A549 (cell line): Measurements from ENCODE around the gene CGB7. TPM values are rescaled to one million over a fixed set of nuclear protein-coding genes. Genes with fewer than 3 reads are reported as not detected.

Experiments
- ATAC-seq, 2 experiments: fragments of 200-7000 bp in 1 of 2; fragments of >200 bp in 1 of 2; cut with Nextera tagmentation in 1 of 2; cut with Tn5 transposase in 1 of 2; 3 replicates each; pipeline versions ENCODE4 v1.8.0 to v1.9.1; 2018 to 2020; ENCODE audit warnings: mild to moderate bottlenecking in 1 of 2, moderate library complexity in 1 of 2
- CTCF ChIA-PET: fragments of 300-600 bp; sonication (Branson Sonifier 250); formaldehyde crosslinking; extraction: SDS; loops from one replicate; lab custom pipeline; 2021; ENCODE audit warnings: antibody characterized with exemption, inconsistent platforms; lab: Yijun Ruan, JAX
- POLR2A ChIA-PET: fragments of 350-600 bp; formaldehyde crosslinking; extraction: SDS; loops from one replicate; lab custom pipeline; 2021; ENCODE audit warnings: antibody characterized with exemption, inconsistent platforms; lab: Yijun Ruan, JAX
- DNase-seq, 2 experiments: peaks; one replicate each; pipeline versions ENCODE4 v3.0.0 to v3.0.0-alpha.2; 2011 to 2016; ENCODE audit warnings: low read depth in 1 of 2, low spot score in 1 of 2
- FAIRE-seq: peaks from 2 replicates; lab custom pipeline; 2011; peaks lifted over from hg19 to GRCh38; lab: Jason Lieb, UNC
- H3K27ac ChIP-seq, 2 experiments: fragments of >200 bp; sonication (Bioruptor Twin); formaldehyde crosslinking; 3 replicates each; pipeline ENCODE4 v1.5.1; 2016 to 2017
- H3K4me1 ChIP-seq: fragments of >200 bp; sonication (Bioruptor Twin); formaldehyde crosslinking; 3 replicates; pipeline ENCODE4 v1.6.1; 2016
- H3K4me2 ChIP-seq: fragments of >200 bp; sonication (Bioruptor Twin); formaldehyde crosslinking; 3 replicates; pipeline ENCODE4 v1.6.1; 2016
- H3K4me3 ChIP-seq: fragments of >200 bp; sonication (Bioruptor Twin); formaldehyde crosslinking; 3 replicates; pipeline ENCODE4 v1.5.1; 2016
- H3K9me3 ChIP-seq: fragments of >200 bp; sonication (Bioruptor Twin); formaldehyde crosslinking; 3 replicates; pipeline ENCODE4 v1.6.1; 2016
- BHLHE40 ChIP-seq: IDR thresholded peaks from 2 replicates; pipeline ENCODE4 v1.6.1; 2012; ENCODE audit warnings: low read depth, low read length, inconsistent platforms
- CBX8 ChIP-seq: fragments of 200-600 bp; sonication (generic); IDR thresholded peaks from 2 replicates; pipeline ENCODE4 v1.6.1; 2016
- FOSB ChIP-seq: fragments of 250-450 bp; sonication (Bioruptor Pico); IDR thresholded peaks from 2 replicates; pipeline ENCODE4 v1.5.0; 2020; ENCODE audit warnings: mild to moderate bottlenecking, moderate library complexity
- FOXS1 ChIP-seq: fragments of 250-450 bp; sonication (Bioruptor Pico); IDR thresholded peaks from 2 replicates; pipeline ENCODE4 v1.5.0; 2020; ENCODE audit warnings: mild to moderate bottlenecking, moderate library complexity
- HDAC2 ChIP-seq: fragments of 200-600 bp; sonication (generic); IDR thresholded peaks from 2 replicates; pipeline ENCODE4 v1.6.1; 2016
- HOXB13 ChIP-seq: fragments of 250-450 bp; sonication (Bioruptor Pico); IDR thresholded peaks from 2 replicates; pipeline ENCODE4 v1.5.0; 2020; ENCODE audit warnings: low read depth, mild to moderate bottlenecking, moderate library complexity
- JUN ChIP-seq, 2 experiments: fragments of >200 bp; sonication (Bioruptor Twin); formaldehyde crosslinking; IDR thresholded peaks; 2 replicates in 1 of 2; 3 replicates in 1 of 2; pipeline ENCODE4 v1.6.1; 2016 to 2017
- NFE2L2 ChIP-seq: fragments of 150-350 bp; conservative IDR thresholded peaks from 2 replicates; pipeline ENCODE4 v1.6.1; 2014; ENCODE audit warnings: low read length
- PHF8 ChIP-seq: fragments of 200-600 bp; sonication (generic); IDR thresholded peaks from 2 replicates; pipeline ENCODE4 v1.6.1; 2016; ENCODE audit warnings: low read depth, mild to moderate bottlenecking, antibody characterized with exemption, moderate library complexity, borderline replicate concordance
- POLR2AphosphoS2 ChIP-seq: conservative IDR thresholded peaks from 2 replicates; pipeline ENCODE4 v1.6.1; 2012; ENCODE audit warnings: low read length, improper control_type of control experiment, inconsistent platforms
- RAD21 ChIP-seq, 2 experiments: fragments of >200 bp in 1 of 2; sonication (Bioruptor Twin) in 1 of 2; formaldehyde crosslinking in 1 of 2; IDR thresholded peaks in 1 of 2; conservative IDR thresholded peaks in 1 of 2; 2 replicates in 1 of 2; 3 replicates in 1 of 2; pipeline ENCODE4 v1.6.1; 2012 to 2018; ENCODE audit warnings: inconsistent platforms in 1 of 2
- RCOR1 ChIP-seq: fragments of 150-350 bp; IDR thresholded peaks from 2 replicates; pipeline ENCODE4 v1.6.1; 2014; ENCODE audit warnings: antibody characterized with exemption, low read length, low read depth
- SMC3 ChIP-seq: fragments of >200 bp; sonication (Bioruptor Twin); formaldehyde crosslinking; IDR thresholded peaks from 3 replicates; pipeline ENCODE4 v1.6.1; 2018; ENCODE audit warnings: inconsistent platforms
- TFCP2L1 ChIP-seq: fragments of 250-450 bp; sonication (Bioruptor Pico); IDR thresholded peaks from 2 replicates; pipeline ENCODE4 v1.5.0; 2021; ENCODE audit warnings: mild to moderate bottlenecking
- TP53 ChIP-seq: fragments of 250-450 bp; sonication (Bioruptor Pico); IDR thresholded peaks from 2 replicates; pipeline ENCODE4 v1.5.0; 2021; ENCODE audit warnings: mild to moderate bottlenecking, moderate library complexity
- ZNF302 ChIP-seq: fragments of 250-450 bp; sonication (Bioruptor Pico); IDR thresholded peaks from 2 replicates; pipeline ENCODE4 v1.9.0; 2021; ENCODE audit warnings: inconsistent platforms, mild to moderate bottlenecking, moderate library complexity
- ZSCAN20 ChIP-seq: fragments of 250-450 bp; sonication (Bioruptor Pico); IDR thresholded peaks from 2 replicates; pipeline ENCODE4 v1.8.0; 2022; ENCODE audit warnings: mild to moderate bottlenecking, moderate library complexity
- WGBS: methylation state at CpG from one replicate; pipeline ENCODE4 v1.1.6; 2017; ENCODE audit errors: missing lambda C conversion rate; 5-methylcytosine and 5-hydroxymethylcytosine counted together
- polyA plus RNA-seq, 4 experiments: library from polyadenylated mRNA; depleted of rRNA in 3 of 4; stranded (reverse); fragments of >200 nt; fragmentation: RNase III in 1 of 4; extraction: RNeasy Plus Mini Kit Qiagen cat#74134 plus additional on column Dnase treatment in 1 of 4; gene quantifications; 2 replicates in 3 of 4; 3 replicates in 1 of 4; pipeline ENCODE4 v1.2.3, GENCODE V29; 2011 to 2017
- TF ChIP-seq, protein P1 (sequence below): IDR thresholded peaks from 2 replicates; pipeline ENCODE4 v1.6.1; 2012
- TF ChIP-seq, protein P2 (sequence below): IDR thresholded peaks from 2 replicates; pipeline ENCODE4 v1.6.1; 2012; ENCODE audit warnings: low read depth, borderline replicate concordance
- TF ChIP-seq, protein P3 (sequence below): fragments of >200 bp; sonication (Bioruptor Twin); formaldehyde crosslinking; IDR thresholded peaks from 3 replicates; pipeline ENCODE4 v1.5.1; 2016
- TF ChIP-seq, protein P4 (sequence below): fragments of 250-450 bp; sonication (Bioruptor Pico); IDR thresholded peaks from 2 replicates; pipeline ENCODE4 v1.5.0; 2021; ENCODE audit warnings: mild to moderate bottlenecking, moderate library complexity, borderline replicate concordance
- TF ChIP-seq, protein P5 (sequence below): fragments of >200 bp; sonication (Bioruptor Twin); formaldehyde crosslinking; IDR thresholded peaks from 2 replicates; pipeline ENCODE4 v1.6.1; 2016

Gene CGB7
- polyA plus RNA-seq, 2 of the 4 experiments (the other 2 are of a cell fraction): 0.56 to 0.79 TPM

DNA sequence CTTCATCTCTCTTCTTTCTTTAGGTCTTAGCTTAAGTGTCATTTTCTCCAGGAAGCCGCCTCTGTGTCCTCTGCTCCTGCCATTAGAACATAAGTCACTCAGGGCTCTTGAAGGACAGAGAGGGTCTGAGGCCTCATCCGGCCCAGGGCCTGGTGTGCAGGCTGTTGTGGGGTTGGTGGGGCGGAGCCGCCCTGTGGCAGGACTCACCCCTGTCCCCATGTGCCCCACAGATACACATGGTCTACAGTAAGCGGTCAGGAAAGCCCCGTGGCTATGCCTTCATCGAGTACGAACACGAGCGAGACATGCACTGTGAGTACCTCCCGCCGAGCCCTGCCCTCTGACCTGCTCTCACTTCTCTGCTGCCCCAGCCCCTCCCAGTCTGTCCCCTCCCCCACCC lies 43.6 kb upstream of the CGB7 start:
- ATAC-seq (0 out of 6 replicates have a peak, but pooled peaks of 1 of the 2 experiments have one; percentile 3), DNase-seq (no peak), FAIRE-seq (no peak)
- Histone ChIP-seq H3K4me2 (no peak overlapping the region), H3K27ac (peak overlapping the region in 1 of 2 experiments; percentile 14; a peak in 1 of 6 replicates), H3K4me3 (no peak overlapping the region), H3K9me3 (no peaks in the 10 kb centered on the region), H3K4me1 (peaks cover 30% of the 10 kb centered on the region)
- TF ChIP-seq RAD21 (conservative IDR thresholded peaks at IDR 0.05 in 1 of 2, IDR thresholded peaks at IDR 0.05 in 1 of 2) (no peak), PHF8 (no peak), BHLHE40 (no peak), ZSCAN20 (CRISPR knock-in tag) (no peak), FOSB (no peak), HOXB13 (CRISPR knock-in tag) (no peak), ZNF302 (CRISPR knock-in tag) (no peak)
- TF ChIP-seq, protein P1, sequence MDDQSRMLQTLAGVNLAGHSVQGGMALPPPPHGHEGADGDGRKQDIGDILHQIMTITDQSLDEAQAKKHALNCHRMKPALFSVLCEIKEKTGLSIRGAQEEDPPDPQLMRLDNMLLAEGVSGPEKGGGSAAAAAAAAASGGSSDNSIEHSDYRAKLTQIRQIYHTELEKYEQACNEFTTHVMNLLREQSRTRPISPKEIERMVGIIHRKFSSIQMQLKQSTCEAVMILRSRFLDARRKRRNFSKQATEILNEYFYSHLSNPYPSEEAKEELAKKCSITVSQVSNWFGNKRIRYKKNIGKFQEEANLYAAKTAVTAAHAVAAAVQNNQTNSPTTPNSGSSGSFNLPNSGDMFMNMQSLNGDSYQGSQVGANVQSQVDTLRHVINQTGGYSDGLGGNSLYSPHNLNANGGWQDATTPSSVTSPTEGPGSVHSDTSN: no peak
- TF ChIP-seq, protein P2, sequence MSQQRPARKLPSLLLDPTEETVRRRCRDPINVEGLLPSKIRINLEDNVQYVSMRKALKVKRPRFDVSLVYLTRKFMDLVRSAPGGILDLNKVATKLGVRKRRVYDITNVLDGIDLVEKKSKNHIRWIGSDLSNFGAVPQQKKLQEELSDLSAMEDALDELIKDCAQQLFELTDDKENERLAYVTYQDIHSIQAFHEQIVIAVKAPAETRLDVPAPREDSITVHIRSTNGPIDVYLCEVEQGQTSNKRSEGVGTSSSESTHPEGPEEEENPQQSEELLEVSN: no peak
- CTCF ChIA-PET: interaction anchor here (0.9 to 13.2 kb wide), 9 partner anchors 12 to 124 kb away, joined by 3 to 241 read pairs (median 4); partner anchors contain the start of genes KCNA7 and LIN7B
- POLR2A ChIA-PET: interaction anchor here (0.7 to 1.5 kb wide), 2 partner anchors 18 to 22 kb away, joined by 3 read pairs; partner anchors contain the start of gene PPFIA3
- 77% methylated on average over 12 of the region's 12 CpGs for WGBS

DNA sequence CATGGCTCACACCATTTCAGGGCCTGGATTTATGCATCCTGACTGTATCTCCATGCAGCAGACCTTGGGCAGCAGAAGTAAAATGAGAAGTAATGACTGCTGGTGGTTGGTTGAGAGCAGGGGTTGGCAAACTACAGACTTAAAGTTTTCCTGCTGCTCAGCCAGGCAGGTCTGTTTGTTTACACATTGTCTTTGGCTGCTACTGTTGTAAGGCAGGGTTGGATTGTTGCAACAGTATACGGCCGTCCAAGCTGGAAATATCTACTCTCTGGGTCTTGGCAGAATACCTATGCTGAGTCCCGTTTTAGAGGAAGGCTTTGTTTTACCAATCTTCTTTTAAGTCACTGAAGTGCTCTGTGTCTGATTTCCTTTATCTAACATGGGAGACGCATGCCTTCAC lies 41.2 kb upstream of the CGB7 start:
- Histone ChIP-seq H3K4me1 (peaks cover 21% of the 10 kb centered on the region), H3K9me3 (no peaks in the 10 kb centered on the region), H3K4me3 (no peak overlapping the region), H3K27ac (no peak overlapping the region), H3K4me2 (no peak overlapping the region)
- ChIA-PET POLR2A (interaction anchor here (0.6 to 1.7 kb wide), 4 partner anchors 8 to 105 kb away, joined by 5 to 11 read pairs (median 7); partner anchors contain the start of genes LIN7B and RUVBL2), CTCF (interaction anchor here (0.8 to 13.2 kb wide), 30 partner anchors 7 to 332 kb away, joined by 3 to 241 read pairs (median 16); partner anchors contain the start of genes GYS1, HRC, KCNA7 and LIN7B)
- WGBS: 76% methylated on average over 4 of the region's 4 CpGs
- no peak for FAIRE-seq
- 0 out of 5 replicates have a peak, but pooled peaks of 1 of the 2 experiments have one; percentile 33 for TF ChIP-seq JUN (IDR thresholded peaks at IDR 0.05)
- no peak for TF ChIP-seq NFE2L2
- no peak for DNase-seq
- ATAC-seq: no peak

DNA sequence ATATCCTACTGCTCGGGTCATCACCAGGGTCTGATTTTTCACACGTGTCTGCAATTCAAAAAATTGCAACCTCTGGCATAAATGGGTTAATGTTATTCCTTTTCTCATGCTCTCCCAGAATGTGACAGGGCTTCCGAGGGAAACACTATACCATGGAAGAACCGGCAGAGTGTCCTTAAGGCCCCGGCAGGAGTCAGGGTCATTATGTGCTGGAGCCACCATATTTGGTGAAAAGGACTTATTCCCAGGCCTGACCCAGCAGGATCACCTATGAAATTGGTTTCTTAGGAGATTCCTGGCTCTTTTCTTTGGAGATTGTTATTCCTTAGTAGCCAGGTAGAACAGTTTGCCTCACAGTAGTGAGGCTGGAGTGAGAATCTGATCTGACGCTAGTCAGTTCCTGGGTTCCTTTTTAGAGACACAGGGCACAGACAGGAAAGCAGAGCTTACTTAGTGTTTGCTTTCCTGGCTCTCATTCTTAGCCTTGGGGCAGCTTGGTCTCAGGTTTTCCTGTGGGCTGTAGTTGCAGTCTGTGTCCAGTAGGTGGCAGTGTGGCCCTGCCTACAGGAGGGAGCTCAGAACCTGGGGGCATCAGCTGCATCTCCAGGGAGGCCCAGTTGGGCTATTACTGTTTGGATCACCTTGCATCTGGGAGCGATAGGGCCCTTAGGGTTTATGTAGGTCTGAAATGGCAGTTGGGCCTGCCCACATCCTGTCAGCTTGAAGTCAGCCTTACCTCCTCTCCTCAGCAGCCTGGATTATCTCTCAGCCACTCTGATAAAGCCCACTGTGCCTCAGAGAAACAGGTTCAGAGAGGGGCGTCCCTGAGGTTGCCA lies 40.1 kb upstream of the CGB7 start:
- WGBS: 27% methylated on average over 8 of the region's 8 CpGs
- CTCF ChIA-PET: interaction anchor here (0.5 to 13.2 kb wide), 62 partner anchors 8 to 373 kb away, joined by 3 to 241 read pairs (median 6); partner anchors contain the start of genes GYS1, HRC, KCNA7 and LIN7B
- peak; percentile 88 to 89 for DNase-seq
- peak; percentile 99 for FAIRE-seq
- Histone ChIP-seq H3K4me1 (peaks cover 21% of the 10 kb centered on the region), H3K4me3 (no peak overlapping the region), H3K4me2 (peak overlapping the region; percentile 33; the same call in 2 of the 3 replicates), H3K27ac (peak overlapping the region in 1 of 2 experiments; percentile 46; a peak in 2 of 6 replicates)
- peak; percentile 78 to 83 for ATAC-seq
- TF ChIP-seq TFCP2L1 (CRISPR knock-in tag): no peak
- peak; percentile 80; the same call in 1 of the 2 replicates for TF ChIP-seq POLR2AphosphoS2
- no peak for TF ChIP-seq CBX8
- TF ChIP-seq, protein P3, sequence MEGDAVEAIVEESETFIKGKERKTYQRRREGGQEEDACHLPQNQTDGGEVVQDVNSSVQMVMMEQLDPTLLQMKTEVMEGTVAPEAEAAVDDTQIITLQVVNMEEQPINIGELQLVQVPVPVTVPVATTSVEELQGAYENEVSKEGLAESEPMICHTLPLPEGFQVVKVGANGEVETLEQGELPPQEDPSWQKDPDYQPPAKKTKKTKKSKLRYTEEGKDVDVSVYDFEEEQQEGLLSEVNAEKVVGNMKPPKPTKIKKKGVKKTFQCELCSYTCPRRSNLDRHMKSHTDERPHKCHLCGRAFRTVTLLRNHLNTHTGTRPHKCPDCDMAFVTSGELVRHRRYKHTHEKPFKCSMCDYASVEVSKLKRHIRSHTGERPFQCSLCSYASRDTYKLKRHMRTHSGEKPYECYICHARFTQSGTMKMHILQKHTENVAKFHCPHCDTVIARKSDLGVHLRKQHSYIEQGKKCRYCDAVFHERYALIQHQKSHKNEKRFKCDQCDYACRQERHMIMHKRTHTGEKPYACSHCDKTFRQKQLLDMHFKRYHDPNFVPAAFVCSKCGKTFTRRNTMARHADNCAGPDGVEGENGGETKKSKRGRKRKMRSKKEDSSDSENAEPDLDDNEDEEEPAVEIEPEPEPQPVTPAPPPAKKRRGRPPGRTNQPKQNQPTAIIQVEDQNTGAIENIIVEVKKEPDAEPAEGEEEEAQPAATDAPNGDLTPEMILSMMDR: peak; percentile 99
- TF ChIP-seq HDAC2: no peak
- TF ChIP-seq PHF8: no peak
- TF ChIP-seq FOXS1 (CRISPR knock-in tag): no peak
- no peak for TF ChIP-seq TP53 (CRISPR knock-in tag)
- TF ChIP-seq SMC3: peak; percentile 78
- TF ChIP-seq, protein P4, sequence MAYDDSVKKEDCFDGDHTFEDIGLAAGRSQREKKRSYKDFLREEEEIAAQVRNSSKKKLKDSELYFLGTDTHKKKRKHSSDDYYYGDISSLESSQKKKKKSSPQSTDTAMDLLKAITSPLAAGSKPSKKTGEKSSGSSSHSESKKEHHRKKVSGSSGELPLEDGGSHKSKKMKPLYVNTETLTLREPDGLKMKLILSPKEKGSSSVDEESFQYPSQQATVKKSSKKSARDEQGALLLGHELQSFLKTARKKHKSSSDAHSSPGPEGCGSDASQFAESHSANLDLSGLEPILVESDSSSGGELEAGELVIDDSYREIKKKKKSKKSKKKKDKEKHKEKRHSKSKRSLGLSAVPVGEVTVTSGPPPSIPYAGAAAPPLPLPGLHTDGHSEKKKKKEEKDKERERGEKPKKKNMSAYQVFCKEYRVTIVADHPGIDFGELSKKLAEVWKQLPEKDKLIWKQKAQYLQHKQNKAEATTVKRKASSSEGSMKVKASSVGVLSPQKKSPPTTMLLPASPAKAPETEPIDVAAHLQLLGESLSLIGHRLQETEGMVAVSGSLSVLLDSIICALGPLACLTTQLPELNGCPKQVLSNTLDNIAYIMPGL (CRISPR knock-in tag): no peak
- TF ChIP-seq, protein P5, sequence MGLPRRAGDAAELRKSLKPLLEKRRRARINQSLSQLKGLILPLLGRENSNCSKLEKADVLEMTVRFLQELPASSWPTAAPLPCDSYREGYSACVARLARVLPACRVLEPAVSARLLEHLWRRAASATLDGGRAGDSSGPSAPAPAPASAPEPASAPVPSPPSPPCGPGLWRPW: no peak
- peak; percentile 88 to 91 for TF ChIP-seq RAD21 (conservative IDR thresholded peaks at IDR 0.05 in 1 of 2, IDR thresholded peaks at IDR 0.05 in 1 of 2)
- TF ChIP-seq RCOR1: 0 out of 2 replicates have a peak, but pooled peaks have one; percentile 43
- TF ChIP-seq ZSCAN20 (CRISPR knock-in tag): no peak
- TF ChIP-seq, all 56 proteins: peak for 5
- POLR2A ChIA-PET: interaction anchor here (0.5 to 1.7 kb wide), 10 partner anchors 9 to 669 kb away, joined by 3 to 8 read pairs (median 5); partner anchors contain the start of genes AP2A1, GYS1, LIN7B and RUVBL2
- no peaks in the 10 kb centered on the region for H3K9me3 ChIP-seq
